NCI-H446 treated with DMSO at 0.1 percent for 48 hours (cell line): ENCODE data around the gene TRIP10.
A peak's percentile ranks its signal among the peaks of the same experiment; 100 is the strongest.
"Not testable (repeated sequence)": the region's sequence is repeated elsewhere in the genome, so short reads cannot be mapped to it uniquely, and the experiment has no call there.

Source experiments
- DNase-seq: peaks from one replicate; lab custom pipeline; 2025; lab: John Stamatoyannopoulos, UW

TRIP10 gene

DNA sequence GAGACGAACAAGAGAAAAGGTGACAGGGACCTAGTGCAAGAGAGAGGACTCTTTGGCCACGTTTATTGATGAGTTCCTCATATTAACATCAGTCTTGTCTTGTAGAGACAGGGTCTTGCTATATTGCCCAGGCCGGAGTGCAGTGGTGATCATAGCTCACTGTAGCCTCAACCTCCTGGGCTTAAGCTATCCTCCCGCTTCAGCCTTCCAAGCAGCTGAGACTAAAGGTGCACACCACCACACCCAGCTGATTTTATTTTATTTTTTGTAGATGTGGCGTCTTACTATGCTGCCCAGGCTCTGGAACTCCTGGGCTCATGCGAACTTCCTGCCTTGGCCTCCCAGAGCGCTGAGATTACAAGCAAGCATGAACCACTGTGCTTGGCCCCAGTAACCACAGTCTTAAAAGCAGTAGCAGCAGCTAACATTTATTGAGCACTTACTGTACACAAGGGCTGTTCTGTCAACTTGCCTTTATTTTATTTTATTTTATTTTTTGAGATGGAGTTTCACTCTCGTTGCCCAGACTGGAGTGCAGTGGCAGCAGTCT lies 28.8 kb downstream of the TRIP10 start:
- no peak for DNase-seq

- DNase-seq: no peak
These were observed 29.6 kb downstream of the TRIP10 start for GRCh38 chr19:6769006-6769619.

GRCh38 chr19:6771648-6772027 lies 32.2 kb downstream of the TRIP10 start:
- not testable (repeated sequence) for DNase-seq

DNA sequence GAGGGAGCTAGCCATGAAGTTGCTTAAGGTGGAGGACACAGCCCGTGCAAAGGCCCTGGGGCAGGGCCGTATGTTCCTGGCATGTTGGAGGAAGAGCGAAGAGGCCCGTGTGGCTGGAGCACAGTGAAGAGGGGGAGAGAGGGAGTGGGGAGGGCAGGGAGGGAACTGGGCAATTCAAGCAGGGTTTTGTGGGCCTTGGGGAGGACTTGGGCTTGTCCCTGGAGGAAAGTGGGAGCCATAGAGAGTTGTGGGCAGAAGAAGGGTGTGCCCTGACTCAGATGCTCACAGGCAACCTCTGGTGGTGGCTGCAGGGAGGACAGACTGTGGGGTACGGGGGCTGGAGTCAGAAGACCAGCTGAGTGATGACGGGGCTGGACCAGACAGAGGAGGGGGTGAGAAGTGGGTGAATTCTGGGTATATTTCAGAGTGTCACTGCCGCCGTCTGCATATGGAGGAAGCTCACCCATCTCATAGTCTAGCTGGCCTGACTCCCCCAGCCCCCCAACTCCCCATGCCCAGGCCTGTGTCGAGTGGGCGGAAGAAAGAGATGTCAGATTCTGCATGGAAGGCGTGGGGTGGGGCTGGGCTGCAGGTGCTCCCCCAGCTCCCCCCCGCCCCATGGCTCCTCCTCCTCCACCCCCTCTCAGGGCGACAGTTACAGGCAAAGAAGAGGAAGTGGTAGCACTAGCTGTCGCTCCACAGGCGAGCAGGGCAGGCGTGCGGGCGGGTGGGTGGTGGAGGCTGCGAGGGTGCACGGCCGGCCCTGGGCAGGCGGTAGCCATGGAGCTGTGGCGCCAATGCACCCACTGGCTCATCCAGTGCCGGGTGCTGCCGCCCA lies 32.8 kb downstream of the TRIP10 start, which contains the start of gene VAV1:
Gene VAV1, plus strand, starts transcription at position 681 of the 838 bp plus-strand sequence. Its CDS starts 100 bp downstream, at position 781.
- no peak for DNase-seq

DNA sequence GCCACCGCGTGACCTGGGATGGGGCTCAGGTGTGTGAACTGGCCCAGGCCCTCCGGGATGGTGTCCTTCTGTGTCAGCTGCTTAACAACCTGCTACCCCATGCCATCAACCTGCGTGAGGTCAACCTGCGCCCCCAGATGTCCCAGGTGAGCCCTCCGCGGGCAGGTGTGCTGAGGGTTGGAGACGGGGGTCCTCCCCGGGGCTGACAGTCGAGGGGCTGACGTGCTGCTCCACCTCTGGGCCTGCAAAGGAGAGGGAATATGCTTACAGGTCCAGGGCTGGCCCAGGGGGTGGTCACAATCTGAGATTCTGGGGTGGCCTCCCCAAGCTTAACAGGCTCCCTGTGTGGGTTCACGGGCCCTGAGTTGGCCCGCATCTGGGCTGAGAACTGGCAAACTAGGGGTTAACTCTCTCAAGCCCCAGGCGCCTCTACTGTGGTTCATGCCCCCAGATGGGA lies 33.4 kb downstream of the TRIP10 start:
- DNase-seq: no peak

DNA sequence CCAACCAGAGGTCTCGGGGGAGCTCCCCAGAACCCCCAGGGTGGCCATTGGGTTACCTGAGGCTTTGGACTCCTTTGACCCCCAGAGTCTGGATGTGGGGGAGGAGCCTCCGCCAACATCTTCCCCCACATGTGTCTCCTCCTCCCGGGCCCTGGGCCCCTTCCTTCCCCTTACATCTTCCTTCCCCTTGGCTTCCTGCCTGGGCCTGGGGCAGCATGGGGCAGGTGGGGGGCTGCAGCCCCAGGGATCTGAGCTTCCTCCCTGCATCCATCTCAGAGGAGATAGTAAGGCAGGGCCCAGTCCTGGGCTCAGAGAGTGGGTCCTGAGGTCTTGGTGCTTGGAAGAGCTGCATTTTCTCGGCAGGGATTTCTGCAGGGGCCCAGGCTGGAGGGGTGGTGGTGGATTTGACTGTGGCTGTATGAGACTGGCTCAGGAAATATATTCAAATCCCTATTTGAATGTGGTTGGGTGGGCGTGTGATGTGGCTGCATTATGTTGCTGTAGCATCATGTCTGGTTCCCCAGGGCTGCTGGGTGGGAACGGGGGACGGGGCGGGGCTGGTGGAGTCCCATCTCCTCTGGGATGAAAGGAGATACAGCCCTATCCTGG lies 33.9 kb downstream of the TRIP10 start:
- no peak for DNase-seq

- peak; percentile 33 for DNase-seq
These were observed 35.6 kb downstream of the TRIP10 start for GRCh38 chr19:6774821-6775707.

- not testable (repeated sequence) for DNase-seq
These were observed 36.6 kb downstream of the TRIP10 start for GRCh38 chr19:6776045-6776444.

GRCh38 chr19:6776999-6777398 lies 37.5 kb downstream of the TRIP10 start:
- no peak for DNase-seq

GRCh38 chr19:6777434-6777833 lies 38.0 kb downstream of the TRIP10 start:
- DNase-seq: no peak

DNA sequence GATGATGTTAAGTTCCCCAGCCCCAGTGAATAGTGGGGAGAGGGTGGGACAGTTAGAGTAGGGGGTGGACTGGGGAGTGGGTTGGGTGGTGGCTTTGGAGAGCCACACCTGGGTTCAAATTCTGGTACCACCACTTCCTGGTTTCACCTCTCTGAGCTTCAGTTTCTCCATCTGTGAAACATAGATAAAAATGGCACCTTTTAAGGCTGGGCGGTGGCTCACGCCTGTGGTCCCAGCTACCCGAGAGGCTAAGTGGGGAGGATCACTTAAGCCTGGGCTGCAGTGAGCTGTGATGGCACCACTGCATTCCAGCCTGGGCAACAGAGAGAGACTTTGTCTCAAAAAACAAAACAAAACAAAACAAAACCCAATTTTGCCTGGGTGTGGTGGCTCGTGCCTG lies 38.9 kb downstream of the TRIP10 start:
- DNase-seq: no peak

GRCh38 chr19:6779206-6779605 lies 39.7 kb downstream of the TRIP10 start:
- no peak for DNase-seq

DNA sequence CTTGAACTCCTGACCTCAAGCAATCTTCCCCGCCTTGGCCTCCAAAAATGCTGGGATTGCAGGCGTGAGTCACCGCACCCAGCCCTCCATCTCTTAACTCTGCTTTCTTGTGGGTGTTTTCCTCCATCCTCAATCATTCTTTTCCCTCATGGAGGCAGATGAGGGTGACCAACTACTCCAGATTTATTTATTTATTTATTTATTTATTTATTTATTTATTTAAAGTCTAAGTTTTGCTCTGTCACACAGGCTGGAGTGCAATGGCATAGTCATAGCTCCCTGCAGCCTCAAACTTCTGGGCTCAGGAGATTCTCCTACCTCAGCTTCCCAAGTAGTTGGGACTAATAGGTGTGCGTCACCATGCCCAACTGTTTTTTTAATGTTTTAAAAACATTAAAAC lies 47.9 kb downstream of the TRIP10 start:
- DNase-seq: no peak

GRCh38 chr19:6788896-6789295 lies 49.4 kb downstream of the TRIP10 start:
- no peak for DNase-seq

DNA sequence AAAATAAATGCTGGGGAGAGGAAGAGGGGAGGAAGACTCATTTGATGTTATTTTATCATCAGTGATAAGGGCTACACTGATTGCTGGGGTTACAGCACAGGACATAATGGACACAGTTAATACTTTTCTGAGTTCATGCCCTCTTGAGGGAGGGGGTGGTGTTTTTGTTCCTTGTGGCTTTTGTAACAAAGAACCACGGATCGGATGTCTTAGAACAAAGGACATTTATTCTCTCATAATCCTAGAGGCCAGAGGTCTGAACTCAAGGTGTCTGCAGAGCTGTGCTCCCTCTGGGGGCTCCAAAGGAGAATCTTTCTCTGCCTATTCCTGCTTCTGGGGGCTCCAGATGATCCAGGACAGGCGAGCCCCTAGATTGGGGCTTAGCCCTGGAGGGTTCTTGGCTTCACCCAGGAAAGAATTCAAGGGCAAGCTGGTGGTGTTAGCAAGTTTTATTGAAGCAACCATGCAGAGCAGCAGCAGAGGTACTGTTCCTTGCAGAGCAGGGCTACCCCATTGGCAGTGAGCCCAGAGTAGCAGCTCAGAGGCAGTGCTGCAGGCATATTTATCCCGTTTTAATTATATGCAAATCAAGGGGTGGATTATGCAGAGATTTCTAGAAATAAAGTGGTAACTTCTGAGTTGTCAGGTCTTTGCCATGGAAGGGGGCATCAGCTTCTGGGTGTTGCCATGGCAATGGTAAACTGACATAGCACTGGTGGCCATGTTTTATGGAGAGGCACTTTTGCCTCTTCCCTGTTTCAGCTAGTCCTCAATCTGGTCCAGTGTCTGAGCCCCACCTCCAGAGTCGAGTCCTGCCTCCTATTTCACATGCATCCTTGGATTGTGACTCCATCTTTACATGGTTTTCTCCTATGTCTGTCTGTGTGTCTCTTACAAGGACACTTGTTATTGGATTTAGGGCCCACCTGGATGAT lies 51.0 kb downstream of the TRIP10 start:
- no peak for DNase-seq

DNA sequence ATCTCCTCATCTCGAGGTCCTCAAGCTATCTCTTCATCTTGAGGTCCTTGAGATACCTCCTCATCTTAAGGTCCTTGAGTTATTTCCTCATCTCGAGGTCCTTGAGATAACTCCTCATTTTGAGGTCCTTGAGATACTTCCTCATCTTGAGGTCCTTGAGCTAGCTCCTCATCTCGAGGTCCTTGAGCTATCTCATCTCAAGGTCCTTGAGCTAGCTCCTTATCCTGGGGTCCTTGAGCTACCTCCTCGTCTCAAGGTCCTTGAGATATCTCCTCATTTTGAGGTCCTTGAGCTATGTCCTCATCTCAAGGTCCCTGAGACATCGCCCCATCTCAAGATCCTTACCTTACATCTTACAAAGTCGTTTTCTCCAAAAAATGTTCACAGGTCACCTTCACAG lies 51.8 kb downstream of the TRIP10 start:
- no peak for DNase-seq

DNA sequence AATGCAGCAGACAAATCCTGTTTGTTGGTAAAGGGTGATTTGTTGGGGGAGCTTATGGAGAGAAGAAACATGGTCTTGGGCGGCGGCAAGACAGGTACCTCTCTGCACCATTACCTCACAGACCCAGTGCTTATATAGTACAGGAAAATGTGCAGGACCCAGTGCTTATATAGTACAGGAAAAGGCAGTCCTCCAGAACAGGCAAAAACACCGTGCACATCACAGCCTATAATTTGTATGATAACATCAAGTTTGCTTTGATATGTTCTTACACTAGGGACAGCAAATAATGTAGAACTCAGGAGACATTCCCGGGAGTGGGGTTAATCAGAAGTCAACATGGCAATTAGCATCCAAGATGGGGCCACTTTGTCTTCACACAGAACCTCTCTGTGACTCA lies 53.9 kb downstream of the TRIP10 start:
- DNase-seq: no peak

- no peak for DNase-seq
These were observed 54.5 kb downstream of the TRIP10 start for GRCh38 chr19:6793973-6794372.

GRCh38 chr19:6794686-6795431 lies 55.4 kb downstream of the TRIP10 start:
- no peak for DNase-seq

DNA sequence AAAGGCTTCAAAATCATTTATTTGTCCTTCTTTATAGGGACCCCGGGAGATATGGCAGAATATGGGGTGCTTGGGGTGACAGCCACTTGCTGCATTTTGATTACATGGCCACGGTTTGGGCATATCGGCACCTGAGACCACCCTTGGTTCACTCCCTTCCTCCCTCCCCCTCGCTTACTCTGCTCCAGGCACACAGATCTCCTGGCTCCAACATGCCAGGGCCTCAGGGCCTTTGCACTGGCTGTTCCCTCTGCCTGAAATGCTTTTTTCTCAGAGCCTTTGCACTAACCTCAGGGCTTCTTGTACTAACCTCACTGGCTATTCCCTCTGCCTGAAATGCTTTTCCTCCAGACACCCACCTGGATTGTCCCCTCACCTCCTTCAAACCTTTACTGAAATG lies 56.8 kb downstream of the TRIP10 start:
- no peak for DNase-seq
